ENCODE data around the gene OPN1MW3.

The OPN1MW3 gene

GRCh38 chrX:154309041-154309775 is 51.8 kb downstream of the OPN1MW3 start:
- Mint-ChIP-seq H3K27ac (no peak overlapping the region), H3K4me1 (ENCODE audit: low read depth) (peaks cover 34% of the 10 kb centered on the region), H3K9me3 (ENCODE audit: low read depth) (no peaks in the 10 kb centered on the region), H3K4me3 (no peak overlapping the region), H3K27me3 (no peaks in the 10 kb centered on the region), H3K36me3 (no peaks in the 10 kb centered on the region)

- no peaks in the 10 kb centered on the region for H3K27me3 Mint-ChIP-seq
- no peak overlapping the region for H3K27ac Mint-ChIP-seq
- H3K9me3 Mint-ChIP-seq (ENCODE audit: low read depth): no peaks in the 10 kb centered on the region
- H3K36me3 Mint-ChIP-seq: no peaks in the 10 kb centered on the region
- H3K4me1 Mint-ChIP-seq (ENCODE audit: low read depth): peaks cover 42% of the 10 kb centered on the region
- no peak overlapping the region for H3K4me3 Mint-ChIP-seq
Measured at GRCh38 chrX:154310616-154311536, 53.5 kb downstream of the OPN1MW3 start.

DNA sequence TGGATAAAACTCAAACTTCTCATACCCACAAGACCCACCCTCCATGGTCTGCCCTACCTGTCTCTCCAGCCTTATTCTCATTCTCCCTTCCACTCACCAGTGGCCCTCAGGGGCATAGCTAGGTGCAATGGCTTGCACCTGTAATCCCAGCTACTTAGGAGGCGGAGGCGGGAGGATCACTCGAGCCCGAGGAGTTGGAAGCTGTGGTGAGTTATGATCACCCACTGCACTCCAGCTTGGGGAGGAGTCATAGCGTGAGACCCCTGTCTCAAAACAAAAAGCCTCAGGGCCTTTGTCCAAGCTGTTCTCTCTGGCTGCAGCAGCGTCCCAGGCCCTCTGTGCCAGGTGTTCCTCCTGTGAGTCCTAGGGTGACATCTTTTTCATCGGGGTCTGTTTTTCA is 54.7 kb downstream of the OPN1MW3 start:
- H3K4me1 Mint-ChIP-seq (ENCODE audit: low read depth): peaks cover 43% of the 10 kb centered on the region
- H3K27me3 Mint-ChIP-seq: no peaks in the 10 kb centered on the region
- H3K27ac Mint-ChIP-seq: no peak overlapping the region
- H3K4me3 Mint-ChIP-seq: no peak overlapping the region
- no peaks in the 10 kb centered on the region for H3K36me3 Mint-ChIP-seq
- no peaks in the 10 kb centered on the region for H3K9me3 Mint-ChIP-seq (ENCODE audit: low read depth)

DNA sequence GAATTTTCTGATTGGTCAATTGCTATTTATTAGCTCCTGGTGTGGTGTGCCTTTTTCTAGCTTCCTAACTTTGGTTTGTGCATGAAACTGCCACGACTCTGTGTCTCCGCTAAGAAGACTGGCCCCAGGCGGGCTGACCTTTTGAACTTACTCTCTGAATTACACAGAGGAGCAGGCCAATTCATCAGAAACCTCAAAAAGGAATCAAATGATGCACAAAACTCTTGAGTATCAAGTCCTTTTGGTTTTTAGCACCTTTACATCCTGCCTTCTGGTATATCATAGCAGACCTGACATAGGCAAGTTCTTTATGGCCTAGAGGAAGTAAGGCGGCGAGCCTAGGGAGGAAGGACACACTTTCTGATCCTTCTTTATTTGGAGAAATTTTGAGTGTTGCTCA is 55.8 kb downstream of the OPN1MW3 start:
- Mint-ChIP-seq H3K27ac (peak overlapping the region; percentile 89), H3K9me3 (ENCODE audit: low read depth) (no peaks in the 10 kb centered on the region), H3K36me3 (no peaks in the 10 kb centered on the region), H3K27me3 (no peaks in the 10 kb centered on the region), H3K4me1 (ENCODE audit: low read depth) (peaks cover 42% of the 10 kb centered on the region), H3K4me3 (peak overlapping the region; percentile 67)

GRCh38 chrX:154315416-154315815 is 58.0 kb downstream of the OPN1MW3 start:
- Mint-ChIP-seq H3K36me3 (no peaks in the 10 kb centered on the region), H3K27ac (no peak overlapping the region)

DNA sequence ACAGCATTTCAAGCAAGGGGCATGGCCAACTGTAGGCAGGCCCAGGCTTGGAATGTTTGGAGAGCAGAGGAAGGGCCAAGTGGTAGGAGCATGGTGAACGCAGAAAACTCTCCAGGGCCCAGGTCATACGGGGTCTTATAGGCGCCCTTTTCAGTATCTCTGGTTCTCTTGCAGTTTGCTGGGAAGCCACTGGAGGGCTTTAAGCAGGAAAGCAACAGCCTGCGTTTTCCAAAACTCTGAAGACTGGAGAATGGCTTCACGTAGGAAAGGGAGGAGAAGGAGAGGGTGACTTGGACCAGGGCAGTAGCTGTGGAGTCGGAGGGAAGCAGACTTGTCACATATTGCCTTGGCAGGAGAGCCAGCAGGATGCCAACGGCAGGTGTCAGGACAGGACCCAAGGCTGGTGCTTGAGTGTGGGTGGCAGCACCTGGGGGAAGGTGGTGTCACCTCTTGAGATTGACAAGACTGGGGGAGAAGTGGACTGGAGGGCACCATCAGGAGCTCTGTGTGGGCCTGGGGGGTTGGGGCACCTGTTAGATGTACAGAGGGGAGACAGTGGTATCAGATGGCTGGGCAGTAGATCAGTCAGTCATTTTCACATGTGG is 60.1 kb downstream of the OPN1MW3 start:
- Mint-ChIP-seq H3K27ac (no peak overlapping the region), H3K4me3 (no peak overlapping the region)

More at GRCh38 chrX:154315416-154315815, 58.0 kb downstream of the OPN1MW3 start:
- peaks cover 38% of the 10 kb centered on the region for H3K4me1 Mint-ChIP-seq (ENCODE audit: low read depth)
- no peaks in the 10 kb centered on the region for H3K27me3 Mint-ChIP-seq
- no peak overlapping the region for H3K4me3 Mint-ChIP-seq
- no peaks in the 10 kb centered on the region for H3K9me3 Mint-ChIP-seq (ENCODE audit: low read depth)

DNA sequence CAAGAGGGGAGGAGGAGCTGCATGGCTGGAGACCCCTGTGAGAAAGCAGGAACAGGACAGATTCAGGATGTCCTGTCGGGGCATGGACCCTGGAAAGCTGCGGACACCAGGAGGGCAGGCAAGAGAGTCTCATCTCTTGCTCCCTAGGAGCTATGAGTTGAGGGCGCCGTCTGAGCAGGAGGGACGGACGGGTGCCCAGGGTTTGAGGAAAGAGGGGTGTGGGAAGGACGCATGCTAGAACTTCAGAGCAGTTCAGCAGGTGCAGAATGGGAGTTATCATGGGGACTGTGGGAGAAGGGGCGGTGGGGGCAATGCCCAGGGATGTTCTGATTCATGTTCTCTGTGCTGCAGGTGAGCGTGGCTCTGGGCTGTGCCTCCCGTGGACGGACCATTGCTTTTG is 63.0 kb downstream of the OPN1MW3 start:
- no peaks in the 10 kb centered on the region for H3K27me3 Mint-ChIP-seq
- no peaks in the 10 kb centered on the region for H3K36me3 Mint-ChIP-seq
- peaks cover 31% of the 10 kb centered on the region for H3K4me1 Mint-ChIP-seq (ENCODE audit: low read depth)
- H3K9me3 Mint-ChIP-seq (ENCODE audit: low read depth): no peaks in the 10 kb centered on the region
- no peak overlapping the region for H3K27ac Mint-ChIP-seq
- H3K4me3 Mint-ChIP-seq: no peak overlapping the region

More for the DNA sequence above, 60.1 kb downstream of the OPN1MW3 start:
- H3K27me3 Mint-ChIP-seq: no peaks in the 10 kb centered on the region
- H3K9me3 Mint-ChIP-seq (ENCODE audit: low read depth): no peaks in the 10 kb centered on the region
- H3K4me1 Mint-ChIP-seq (ENCODE audit: low read depth): peaks cover 46% of the 10 kb centered on the region
- no peaks in the 10 kb centered on the region for H3K36me3 Mint-ChIP-seq

Data from activated naive CD8-positive, alpha-beta T cell (primary cell).